Bronchial epithelial cell (primary cell): ENCODE measurements around the gene ASIC4. TPM values are rescaled to one million over a fixed set of nuclear protein-coding genes. Genes with fewer than 3 reads are reported as not detected.

Experiments used
- DNase-seq: peaks from one replicate; pipeline ENCODE4 v3.0.0-alpha.2; 2010; ENCODE audit warnings: low read depth
- FAIRE-seq: peaks from 2 replicates; lab custom pipeline; 2011; peaks lifted over from hg19 to GRCh38; lab: Jason Lieb, UNC
- H3K27me3 ChIP-seq: 2 replicates; pipeline ENCODE4 v1.5.1; 2011; ENCODE audit warnings: low read length; ENCODE audit not compliant: control insufficient read depth, insufficient read depth
- H3K36me3 ChIP-seq: 2 replicates; pipeline ENCODE4 v1.5.1; 2011; ENCODE audit warnings: low read length; ENCODE audit not compliant: control insufficient read depth, insufficient read depth
- H3K4me3 ChIP-seq: 2 replicates; pipeline ENCODE4 v1.5.1; 2011; ENCODE audit warnings: mild to moderate bottlenecking, low read depth, low read length, control low read depth
- total RNA-seq: library from RNA; depleted of rRNA; stranded (reverse); fragments of >200 nt; gene quantifications from 2 replicates; pipeline ENCODE4 v1.2.1, GENCODE V29; 2014
- TF ChIP-seq, protein P1 (sequence below): IDR thresholded peaks from 2 replicates; pipeline ENCODE4 v1.5.1; 2011; ENCODE audit warnings: mild to moderate bottlenecking, moderate library complexity, low read length, control low read depth, inconsistent platforms; ENCODE audit not compliant: insufficient read depth, severe bottlenecking

ASIC4 gene
- total RNA-seq, 1 donor from 2014 or later = 0.53 TPM

DNA sequence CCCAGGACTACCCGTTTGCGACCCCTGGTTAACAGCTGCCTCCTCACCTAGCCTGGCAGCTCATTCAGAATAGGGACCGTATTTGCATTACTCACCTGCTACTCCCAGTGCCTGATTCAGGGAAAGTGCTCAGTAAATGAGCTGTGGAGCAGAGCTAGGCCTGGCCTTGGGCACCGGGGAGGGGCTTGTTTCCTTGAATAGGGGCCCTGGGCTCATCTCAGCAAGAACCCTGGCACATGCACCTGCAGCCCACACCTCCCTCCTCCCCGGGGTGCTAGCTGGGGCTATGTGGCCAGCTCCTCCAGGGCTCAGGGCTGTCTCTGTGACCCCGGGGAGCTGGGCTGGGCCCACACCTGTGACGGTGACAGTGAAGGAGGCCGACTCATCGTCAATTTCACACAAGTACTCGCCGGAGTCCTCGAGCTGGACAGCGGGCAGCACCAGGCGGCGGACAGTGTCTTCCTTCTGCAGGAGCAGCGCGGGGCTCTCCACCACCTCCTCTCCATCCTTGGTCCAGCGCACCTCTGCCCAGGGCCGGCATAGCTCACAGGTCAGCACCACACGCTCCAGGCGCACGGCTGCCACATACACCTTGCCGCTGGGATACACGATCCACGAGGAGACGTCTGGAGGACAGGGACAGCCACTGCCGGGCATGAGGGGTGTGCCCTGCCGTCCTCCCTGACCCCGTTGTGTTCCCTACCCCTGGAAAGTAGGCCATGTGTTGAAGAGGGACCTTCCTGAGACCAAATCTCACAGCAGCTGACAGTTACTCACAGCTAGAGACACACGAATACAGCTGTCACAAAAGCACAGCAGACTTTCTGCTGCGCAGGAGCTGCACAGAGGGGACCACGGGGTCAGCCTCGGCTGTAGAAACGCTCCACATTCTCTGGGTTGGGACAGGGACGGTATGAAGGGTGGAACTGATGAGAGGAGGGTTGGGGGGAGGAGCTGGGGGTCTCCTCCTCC lies 48.1 kb downstream of the ASIC4 start:
- DNase-seq (no peak), FAIRE-seq (no peak)
- Histone ChIP-seq H3K36me3 (peaks cover 1% of the 10 kb centered on the region), H3K27me3 (no peaks in the 10 kb centered on the region), H3K4me3 (no peak overlapping the region)
- TF ChIP-seq, protein P1, sequence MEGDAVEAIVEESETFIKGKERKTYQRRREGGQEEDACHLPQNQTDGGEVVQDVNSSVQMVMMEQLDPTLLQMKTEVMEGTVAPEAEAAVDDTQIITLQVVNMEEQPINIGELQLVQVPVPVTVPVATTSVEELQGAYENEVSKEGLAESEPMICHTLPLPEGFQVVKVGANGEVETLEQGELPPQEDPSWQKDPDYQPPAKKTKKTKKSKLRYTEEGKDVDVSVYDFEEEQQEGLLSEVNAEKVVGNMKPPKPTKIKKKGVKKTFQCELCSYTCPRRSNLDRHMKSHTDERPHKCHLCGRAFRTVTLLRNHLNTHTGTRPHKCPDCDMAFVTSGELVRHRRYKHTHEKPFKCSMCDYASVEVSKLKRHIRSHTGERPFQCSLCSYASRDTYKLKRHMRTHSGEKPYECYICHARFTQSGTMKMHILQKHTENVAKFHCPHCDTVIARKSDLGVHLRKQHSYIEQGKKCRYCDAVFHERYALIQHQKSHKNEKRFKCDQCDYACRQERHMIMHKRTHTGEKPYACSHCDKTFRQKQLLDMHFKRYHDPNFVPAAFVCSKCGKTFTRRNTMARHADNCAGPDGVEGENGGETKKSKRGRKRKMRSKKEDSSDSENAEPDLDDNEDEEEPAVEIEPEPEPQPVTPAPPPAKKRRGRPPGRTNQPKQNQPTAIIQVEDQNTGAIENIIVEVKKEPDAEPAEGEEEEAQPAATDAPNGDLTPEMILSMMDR = no peak

DNA sequence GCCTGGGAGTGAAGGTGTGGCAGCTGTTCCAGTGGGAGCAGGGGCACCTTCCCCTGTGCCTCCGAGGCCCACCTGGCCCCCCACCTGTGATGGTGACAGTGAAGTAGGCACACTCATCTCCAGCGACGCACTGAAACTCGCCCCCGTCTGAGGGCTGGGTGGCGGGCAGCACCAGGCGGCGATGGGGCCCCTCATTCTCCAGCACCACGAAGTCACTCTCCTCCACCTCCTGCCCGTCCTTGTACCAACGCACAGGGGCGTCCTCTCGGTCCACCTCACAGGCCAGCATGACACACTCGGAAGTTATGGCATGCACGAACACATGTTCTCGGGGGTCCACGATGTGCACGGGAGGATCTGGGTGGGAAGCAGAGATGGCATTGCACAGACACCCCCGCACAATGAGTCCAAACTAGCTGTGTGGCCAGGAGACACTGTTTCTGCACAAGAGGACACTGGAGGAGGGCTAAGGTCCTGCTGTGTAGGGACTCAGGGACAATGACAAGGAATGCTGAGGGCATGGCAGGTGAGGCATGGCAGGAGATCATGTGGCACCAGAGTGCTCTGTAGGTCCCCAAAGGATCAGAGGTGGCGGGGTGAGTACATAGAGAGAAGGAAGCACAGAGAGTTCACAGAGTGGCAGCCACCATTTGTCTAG lies 49.1 kb downstream of the ASIC4 start:
- Histone ChIP-seq H3K4me3 (no peak overlapping the region), H3K27me3 (no peaks in the 10 kb centered on the region), H3K36me3 (peaks cover 1% of the 10 kb centered on the region)
- peak; percentile 18 for FAIRE-seq
- DNase-seq = no peak
- TF ChIP-seq, protein P1 = no peak

- Histone ChIP-seq H3K36me3 (peaks cover 1% of the 10 kb centered on the region), H3K4me3 (no peak overlapping the region), H3K27me3 (no peaks in the 10 kb centered on the region)
- no peak for FAIRE-seq
- TF ChIP-seq, protein P1 = no peak
- no peak for DNase-seq
These were observed 51.1 kb downstream of the ASIC4 start for GRCh38 chr2:219565130-219566080.

DNA sequence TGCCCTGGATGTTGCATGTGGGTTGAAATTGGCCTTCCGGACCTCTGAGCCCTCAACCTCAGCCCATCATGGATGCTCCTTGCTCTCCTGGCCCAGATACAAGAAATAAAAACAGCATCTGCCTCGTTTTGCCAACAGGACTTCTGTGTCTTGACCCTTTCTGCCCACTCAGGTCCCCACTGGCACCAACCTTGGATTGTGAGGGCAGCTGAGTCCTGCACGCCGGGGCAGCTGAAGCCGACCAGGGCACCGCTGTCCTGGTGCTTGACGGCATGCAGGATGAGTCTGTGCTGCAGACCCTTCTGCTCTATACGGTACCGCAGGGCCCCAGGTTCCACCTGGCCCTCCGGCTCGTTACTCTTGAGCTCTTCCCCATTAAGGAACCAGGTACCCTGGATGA lies 52.4 kb downstream of the ASIC4 start:
- TF ChIP-seq, protein P1 = no peak
- peaks cover 1% of the 10 kb centered on the region for H3K36me3 ChIP-seq
- DNase-seq (no peak), FAIRE-seq (no peak)
- H3K27me3 ChIP-seq = no peaks in the 10 kb centered on the region
- no peak overlapping the region for H3K4me3 ChIP-seq

- FAIRE-seq (no peak), DNase-seq (no peak)
- TF ChIP-seq, protein P1 = no peak
- Histone ChIP-seq H3K36me3 (peaks cover 1% of the 10 kb centered on the region), H3K4me3 (no peak overlapping the region), H3K27me3 (no peaks in the 10 kb centered on the region)
These were observed 52.8 kb downstream of the ASIC4 start for GRCh38 chr2:219567131-219567530.
